ENCODE results near the gene CTAGE1. TPM values are rescaled to one million over a fixed set of nuclear protein-coding genes. Genes with fewer than 3 reads are reported as not detected.
A peak's percentile ranks its signal among the peaks of the same experiment; 100 is the strongest.

The CTAGE1 gene
- total RNA-seq, 1 donor, result not detected

- H4K20me1 ChIP-seq (ENCODE audit: insufficient read depth, low read length), result no peaks in the 10 kb centered on the region
- TF ChIP-seq CTCF (IDR thresholded peaks at IDR 0.05; ENCODE audit: extremely low read depth, low read depth, low read length), result no peak
- H3K79me2 ChIP-seq (ENCODE audit: insufficient read depth, low read length), result no peaks in the 10 kb centered on the region
- no peak overlapping the region for H3K4me3 ChIP-seq (ENCODE audit: insufficient read depth, low read length)
- no peaks in the 10 kb centered on the region for H3K27me3 ChIP-seq (ENCODE audit: insufficient read depth, low read length)
- DNase-seq (ENCODE audit: insufficient read length, low spot score, missing footprints), result peak; percentile 84
- H2AFZ ChIP-seq (ENCODE audit: low read length), result peak overlapping the region; percentile 49
- peak overlapping the region; percentile 53 for H3K4me2 ChIP-seq (ENCODE audit: insufficient read depth, low read length)
- no peaks in the 10 kb centered on the region for H3K36me3 ChIP-seq (ENCODE audit: insufficient read depth, low read length)
- peaks cover 41% of the 10 kb centered on the region for H3K4me1 ChIP-seq (ENCODE audit: insufficient read depth, low read length)
- no peaks in the 10 kb centered on the region for H3K9me3 ChIP-seq (ENCODE audit: low read depth, low read length)
- H3K27ac ChIP-seq (ENCODE audit: low read depth, low read length), result peak overlapping the region; percentile 86
Observed at GRCh38 chr18:22434973-22435608, 17.4 kb upstream of the CTAGE1 start.

GRCh38 chr18:22433956-22434355, 16.2 kb upstream of the CTAGE1 start:
- no peaks in the 10 kb centered on the region for H3K79me2 ChIP-seq (ENCODE audit: insufficient read depth, low read length)

GRCh38 chr18:22432657-22433137, 15.0 kb upstream of the CTAGE1 start:
- no peak overlapping the region for H3K4me2 ChIP-seq (ENCODE audit: insufficient read depth, low read length)
- H3K36me3 ChIP-seq (ENCODE audit: insufficient read depth, low read length), result no peaks in the 10 kb centered on the region
- TF ChIP-seq CTCF (IDR thresholded peaks at IDR 0.05; ENCODE audit: extremely low read depth, low read depth, low read length), result no peak
- no peak overlapping the region for H3K4me3 ChIP-seq (ENCODE audit: insufficient read depth, low read length)
- no peaks in the 10 kb centered on the region for H3K27me3 ChIP-seq (ENCODE audit: insufficient read depth, low read length)
- H3K79me2 ChIP-seq (ENCODE audit: insufficient read depth, low read length), result no peaks in the 10 kb centered on the region
- H3K9me3 ChIP-seq (ENCODE audit: low read depth, low read length), result no peaks in the 10 kb centered on the region
- peaks cover 42% of the 10 kb centered on the region for H3K4me1 ChIP-seq (ENCODE audit: insufficient read depth, low read length)
- H2AFZ ChIP-seq (ENCODE audit: low read length), result no peak overlapping the region
- DNase-seq (ENCODE audit: insufficient read length, low spot score, missing footprints), result peak; percentile 92
- H3K27ac ChIP-seq (ENCODE audit: low read depth, low read length), result peak overlapping the region; percentile 86
- H4K20me1 ChIP-seq (ENCODE audit: insufficient read depth, low read length), result no peaks in the 10 kb centered on the region

More at GRCh38 chr18:22433956-22434355, 16.2 kb upstream of the CTAGE1 start:
- Histone ChIP-seq H4K20me1 (ENCODE audit: insufficient read depth, low read length) (no peaks in the 10 kb centered on the region), H3K4me3 (ENCODE audit: insufficient read depth, low read length) (no peak overlapping the region), H3K27me3 (ENCODE audit: insufficient read depth, low read length) (no peaks in the 10 kb centered on the region), H3K36me3 (ENCODE audit: insufficient read depth, low read length) (no peaks in the 10 kb centered on the region), H3K9me3 (ENCODE audit: low read depth, low read length) (no peaks in the 10 kb centered on the region), H2AFZ (ENCODE audit: low read length) (peak overlapping the region; percentile 54), H3K4me2 (ENCODE audit: insufficient read depth, low read length) (no peak overlapping the region), H3K4me1 (ENCODE audit: insufficient read depth, low read length) (peaks cover 33% of the 10 kb centered on the region), H3K27ac (ENCODE audit: low read depth, low read length) (peak overlapping the region; percentile 86)
- TF ChIP-seq CTCF (IDR thresholded peaks at IDR 0.05; ENCODE audit: extremely low read depth, low read depth, low read length), result no peak
- no peak for DNase-seq (ENCODE audit: insufficient read length, low spot score, missing footprints)

- no peak overlapping the region for H2AFZ ChIP-seq (ENCODE audit: low read length)
- H3K27ac ChIP-seq (ENCODE audit: low read depth, low read length), result no peak overlapping the region
- TF ChIP-seq CTCF (IDR thresholded peaks at IDR 0.05; ENCODE audit: extremely low read depth, low read depth, low read length), result no peak
- no peaks in the 10 kb centered on the region for H3K36me3 ChIP-seq (ENCODE audit: insufficient read depth, low read length)
- no peaks in the 10 kb centered on the region for H4K20me1 ChIP-seq (ENCODE audit: insufficient read depth, low read length)
- H3K79me2 ChIP-seq (ENCODE audit: insufficient read depth, low read length), result no peaks in the 10 kb centered on the region
- no peaks in the 10 kb centered on the region for H3K9me3 ChIP-seq (ENCODE audit: low read depth, low read length)
- H3K4me3 ChIP-seq (ENCODE audit: insufficient read depth, low read length), result no peak overlapping the region
- no peaks in the 10 kb centered on the region for H3K27me3 ChIP-seq (ENCODE audit: insufficient read depth, low read length)
- peaks cover 29% of the 10 kb centered on the region for H3K4me1 ChIP-seq (ENCODE audit: insufficient read depth, low read length)
- no peak overlapping the region for H3K4me2 ChIP-seq (ENCODE audit: insufficient read depth, low read length)
- DNase-seq (ENCODE audit: insufficient read length, low spot score, missing footprints), result no peak
Observed at GRCh38 chr18:22429564-22429963, 11.8 kb upstream of the CTAGE1 start.
